Cardiac muscle cell (in vitro differentiated cells and primary cell): ENCODE measurements around the gene SPECC1. TPM values are rescaled to one million over a fixed set of nuclear protein-coding genes. Genes with fewer than 3 reads are reported as not detected.
"Not testable (repeated sequence)": the region's sequence is repeated elsewhere in the genome, so short reads cannot be mapped to it uniquely, and the experiment has no call there.

Experiments
- DNase-seq, 2 donors: peaks; one replicate each; pipeline versions ENCODE4 v3.0.0 to v3.0.0-alpha.2; 2010 to 2017; ENCODE audit warnings: low read depth in 1 of 2, low spot score in 1 of 2
- H3K27ac ChIP-seq: fragments of 200-600 bp; sonication (generic); 2 replicates; pipeline ENCODE4 v1.5.1; 2016
- H3K27me3 ChIP-seq: fragments of 200-600 bp; sonication (generic); 2 replicates; pipeline ENCODE4 v1.6.0; 2016; ENCODE audit warnings: control low read depth
- H3K36me3 ChIP-seq: fragments of 200-600 bp; sonication (generic); 2 replicates; pipeline ENCODE4 v1.5.1; 2016; ENCODE audit warnings: control low read depth
- H3K4me1 ChIP-seq: fragments of 200-600 bp; sonication (generic); 2 replicates; pipeline ENCODE4 v1.8.1; 2017; ENCODE audit warnings: low read depth, mild to moderate bottlenecking, mixed run types
- H3K4me3 ChIP-seq: fragments of 200-600 bp; sonication (generic); 2 replicates; pipeline ENCODE4 v1.5.1; 2016; ENCODE audit warnings: mild to moderate bottlenecking
- H3K9me3 ChIP-seq: fragments of 200-600 bp; sonication (generic); 2 replicates; pipeline ENCODE4 v1.5.1; 2017; ENCODE audit warnings: low read depth, mild to moderate bottlenecking, control low read depth
- CTCF ChIP-seq: IDR thresholded peaks from 2 replicates; pipeline ENCODE4 v1.5.1; 2012; ENCODE audit warnings: low read depth, mild to moderate bottlenecking, low read length
- polyA plus RNA-seq: library from polyadenylated mRNA; unstranded; fragments of >200 nt; fragmentation: Nextera tagmentation; extraction: Ambion mirVana; gene quantifications from 2 replicates; pipeline ENCODE4 v1.2.1, GENCODE V29; 2016
- total RNA-seq: library from RNA; depleted of rRNA; stranded (reverse); fragments of >200 nt; gene quantifications from 2 replicates; pipeline ENCODE4 v1.2.3, GENCODE V29; 2016

SPECC1 gene
- total and polyA plus RNA-seq, 2 experiments from 2014 or later: 13.6 to 48.7 TPM

- TF ChIP-seq CTCF: peak; percentile 83
- no peaks in the 10 kb centered on the region for H3K9me3 ChIP-seq
- DNase-seq: peak in 1 of 2 donors; percentile 58
- H3K4me3 ChIP-seq: peak overlapping the region; percentile 46
- peaks cover 71% of the 10 kb centered on the region for H3K27me3 ChIP-seq
- no peaks in the 10 kb centered on the region for H3K36me3 ChIP-seq
- no peaks in the 10 kb centered on the region for H3K4me1 ChIP-seq
- no peak overlapping the region for H3K27ac ChIP-seq
Measured at GRCh38 chr17:20009052-20009301, 182 bp upstream of the SPECC1 start.

DNA sequence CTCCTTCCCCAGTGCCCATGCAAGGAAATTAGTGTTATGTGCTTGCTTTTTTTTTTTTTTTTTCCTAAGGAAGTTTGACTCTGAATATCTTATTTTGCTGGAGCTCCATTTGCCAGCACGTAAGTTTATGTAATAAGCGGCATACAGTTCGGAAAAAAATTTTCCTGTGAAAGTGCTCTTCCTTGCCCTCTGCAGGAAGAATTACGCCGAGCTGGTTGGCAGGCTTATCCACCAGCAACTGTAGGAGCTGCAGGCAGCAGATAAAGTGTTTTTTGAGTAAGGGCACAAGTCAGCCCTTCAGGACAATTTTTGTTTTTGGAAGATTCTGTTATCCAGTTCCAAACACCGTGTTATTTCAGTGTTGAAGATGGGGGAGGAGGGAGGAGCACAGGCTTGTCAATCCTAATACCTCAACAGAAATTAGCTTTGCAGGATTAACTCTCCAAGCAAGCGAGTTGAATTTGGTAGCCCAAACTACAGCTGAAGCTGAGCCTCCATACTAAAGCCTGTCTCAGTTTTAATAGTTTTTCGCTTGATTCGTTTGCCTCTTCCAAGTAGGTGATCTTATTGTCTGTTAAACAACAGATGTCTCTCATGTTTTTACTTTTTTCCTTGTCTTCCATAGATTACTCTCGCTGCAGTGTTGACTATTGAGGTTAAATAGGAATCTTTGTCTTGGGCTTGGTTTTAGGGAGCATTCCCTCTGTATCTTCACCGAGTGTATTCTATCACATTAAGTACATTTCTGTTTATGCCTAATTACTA, 1.1 kb downstream of the SPECC1 start:
- DNase-seq: peak; percentile 53 to 71
- TF ChIP-seq CTCF: peak; percentile 61
- Histone ChIP-seq H3K4me3 (peak overlapping the region; percentile 46), H3K27ac (no peak overlapping the region), H3K27me3 (peaks cover 71% of the 10 kb centered on the region), H3K36me3 (no peaks in the 10 kb centered on the region), H3K9me3 (no peaks in the 10 kb centered on the region), H3K4me1 (no peaks in the 10 kb centered on the region)

GRCh38 chr17:20010936-20011335, 1.8 kb downstream of the SPECC1 start:
- peaks cover 67% of the 10 kb centered on the region for H3K27me3 ChIP-seq
- no peak for TF ChIP-seq CTCF
- no peaks in the 10 kb centered on the region for H3K36me3 ChIP-seq
- DNase-seq: no peak
- no peak overlapping the region for H3K4me3 ChIP-seq
- H3K9me3 ChIP-seq: no peaks in the 10 kb centered on the region
- no peaks in the 10 kb centered on the region for H3K4me1 ChIP-seq
- no peak overlapping the region for H3K27ac ChIP-seq

- Histone ChIP-seq H3K4me1 (no peaks in the 10 kb centered on the region), H3K27ac (no peak overlapping the region), H3K36me3 (no peaks in the 10 kb centered on the region), H3K9me3 (no peaks in the 10 kb centered on the region), H3K27me3 (peaks cover 56% of the 10 kb centered on the region), H3K4me3 (no peak overlapping the region)
- no peak for TF ChIP-seq CTCF
- DNase-seq: no peak
Measured at GRCh38 chr17:20012017-20012536, 2.9 kb downstream of the SPECC1 start.

- not testable (repeated sequence) for DNase-seq, H3K4me3 ChIP-seq, H3K36me3 ChIP-seq, H3K9me3 ChIP-seq, H3K4me1 ChIP-seq, H3K27ac ChIP-seq
- peaks cover 16% of the 10 kb centered on the region for H3K27me3 ChIP-seq
Measured at GRCh38 chr17:20016475-20016992, 7.4 kb downstream of the SPECC1 start.

GRCh38 chr17:20022701-20023100, 13.5 kb downstream of the SPECC1 start:
- no peak for TF ChIP-seq CTCF
- Histone ChIP-seq H3K27me3 (peaks cover 2% of the 10 kb centered on the region), H3K36me3 (no peaks in the 10 kb centered on the region), H3K9me3 (no peaks in the 10 kb centered on the region), H3K4me1 (no peaks in the 10 kb centered on the region), H3K4me3 (no peak overlapping the region), H3K27ac (no peak overlapping the region)
- DNase-seq: no peak
